Erythroblast (primary cell): ENCODE data around the gene PCIF1.

Experiments used
- GATA1 ChIP-seq: IDR thresholded peaks from 2 replicates; pipeline ENCODE4 v1.6.1; 2011; ENCODE audit warnings: low read depth, mild to moderate bottlenecking, control low read depth, low read length, moderate library complexity
- POLR2A ChIP-seq: IDR thresholded peaks from 2 replicates; pipeline ENCODE4 v1.6.1; 2011; ENCODE audit warnings: mild to moderate bottlenecking, low read length

- TF ChIP-seq POLR2A, result no peak
- no peak for TF ChIP-seq GATA1
These were observed 1.0 kb downstream of the PCIF1 start for GRCh38 chr20:45935416-45936046.
